ENCODE data around the gene TMTC2.

GRCh38 chr12:83123039-83123438 lies 436.3 kb downstream of the TMTC2 start:
- TF ChIP-seq CTCF (IDR thresholded peaks at IDR 0.05): no peak
- no peak for TF ChIP-seq POLR2A (IDR thresholded peaks at IDR 0.05)
